Measurements from ENCODE around the gene RADIL.

Gene RADIL

GRCh38 chr7:4882169-4883032, 1.1 kb downstream of the RADIL start:
- DNase-seq, result no peak

- no peak for DNase-seq
Measured at GRCh38 chr7:4880218-4880617, 3.3 kb downstream of the RADIL start.

- DNase-seq, result no peak
Measured at GRCh38 chr7:4879396-4880081, 4.0 kb downstream of the RADIL start.

- DNase-seq, result no peak
Measured at GRCh38 chr7:4878336-4879335, 4.9 kb downstream of the RADIL start.

GRCh38 chr7:4876586-4876985, 6.9 kb downstream of the RADIL start:
- DNase-seq, result no peak

GRCh38 chr7:4875391-4875790, 8.1 kb downstream of the RADIL start:
- no peak for DNase-seq

- no peak for DNase-seq
Measured at GRCh38 chr7:4873071-4873944, 10.2 kb downstream of the RADIL start.

GRCh38 chr7:4871930-4872675, 11.4 kb downstream of the RADIL start:
- no peak for DNase-seq

- DNase-seq, result no peak
Measured at GRCh38 chr7:4871056-4871680, 12.3 kb downstream of the RADIL start.

GRCh38 chr7:4868493-4868892, 15.0 kb downstream of the RADIL start:
- no peak for DNase-seq

GRCh38 chr7:4866528-4867496, 16.7 kb downstream of the RADIL start:
- DNase-seq, result no peak

- DNase-seq, result no peak
Measured at GRCh38 chr7:4862156-4862555, 21.4 kb downstream of the RADIL start.

- no peak for DNase-seq
Measured at GRCh38 chr7:4861673-4862072, 21.8 kb downstream of the RADIL start, which contains the start of gene PAPOLB. PAPOLB (minus strand) TSS chr7:4862030; CDS start chr7:4861810, 220 bp downstream.

GRCh38 chr7:4861227-4861626, 22.3 kb downstream of the RADIL start:
- DNase-seq, result no peak

- DNase-seq, result no peak
Measured at GRCh38 chr7:4857189-4857588, 26.3 kb downstream of the RADIL start.

GRCh38 chr7:4856336-4857057, 27.0 kb downstream of the RADIL start:
- no peak for DNase-seq

- no peak for DNase-seq
Measured at GRCh38 chr7:4854916-4855315, 28.6 kb downstream of the RADIL start.

Measured in stimulated activated naive CD4-positive, alpha-beta T cell treated with Interleukin-2 at 50 U/mL for 16 hours (primary cell).